ENCODE data around the gene TPRG1.

DNA sequence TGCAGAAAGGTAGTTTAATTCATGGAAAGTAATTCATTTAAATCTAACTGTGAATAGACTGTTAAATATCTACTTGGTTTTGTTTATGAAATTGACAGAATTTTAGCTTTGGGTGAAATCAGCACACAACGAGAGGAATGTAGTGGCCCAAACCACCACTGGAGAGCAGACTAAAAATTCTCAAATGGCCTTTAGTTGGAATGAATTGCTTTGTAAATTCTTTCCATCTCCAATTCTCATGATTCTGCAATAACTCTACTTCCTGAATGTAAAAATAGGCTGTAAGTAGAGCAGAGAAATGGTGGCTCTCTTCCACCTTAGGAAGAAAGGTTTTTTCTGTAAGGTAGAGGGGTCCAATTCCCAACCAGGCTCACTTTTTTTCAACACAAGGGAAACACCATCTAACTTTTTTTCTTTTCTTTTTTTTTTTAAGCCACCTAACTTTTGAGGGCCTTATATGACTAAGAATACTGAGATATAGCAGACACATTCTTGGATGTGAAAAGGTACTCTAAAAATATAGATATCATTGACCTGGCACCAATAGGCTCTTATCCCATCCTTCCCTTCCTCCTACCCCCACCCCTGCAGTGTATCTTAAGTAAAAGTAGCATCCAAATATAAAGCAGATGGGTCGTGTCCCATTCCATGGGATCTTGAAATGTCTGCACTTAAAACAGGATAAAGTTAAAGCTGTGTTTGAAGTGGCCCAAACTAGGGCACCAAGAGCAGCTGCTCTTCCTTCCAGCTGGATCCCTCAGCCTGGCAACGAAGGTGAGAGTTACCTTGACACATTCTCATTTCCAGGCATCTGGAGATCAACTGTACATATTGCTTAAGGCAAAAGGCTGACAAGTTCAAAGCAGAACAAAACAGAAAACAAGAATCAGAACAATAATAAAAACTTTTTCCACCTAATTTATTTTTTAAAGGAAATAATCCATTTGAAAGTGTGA is 194.1 kb downstream of the TPRG1 start:
- TF ChIP-seq, protein P1, sequence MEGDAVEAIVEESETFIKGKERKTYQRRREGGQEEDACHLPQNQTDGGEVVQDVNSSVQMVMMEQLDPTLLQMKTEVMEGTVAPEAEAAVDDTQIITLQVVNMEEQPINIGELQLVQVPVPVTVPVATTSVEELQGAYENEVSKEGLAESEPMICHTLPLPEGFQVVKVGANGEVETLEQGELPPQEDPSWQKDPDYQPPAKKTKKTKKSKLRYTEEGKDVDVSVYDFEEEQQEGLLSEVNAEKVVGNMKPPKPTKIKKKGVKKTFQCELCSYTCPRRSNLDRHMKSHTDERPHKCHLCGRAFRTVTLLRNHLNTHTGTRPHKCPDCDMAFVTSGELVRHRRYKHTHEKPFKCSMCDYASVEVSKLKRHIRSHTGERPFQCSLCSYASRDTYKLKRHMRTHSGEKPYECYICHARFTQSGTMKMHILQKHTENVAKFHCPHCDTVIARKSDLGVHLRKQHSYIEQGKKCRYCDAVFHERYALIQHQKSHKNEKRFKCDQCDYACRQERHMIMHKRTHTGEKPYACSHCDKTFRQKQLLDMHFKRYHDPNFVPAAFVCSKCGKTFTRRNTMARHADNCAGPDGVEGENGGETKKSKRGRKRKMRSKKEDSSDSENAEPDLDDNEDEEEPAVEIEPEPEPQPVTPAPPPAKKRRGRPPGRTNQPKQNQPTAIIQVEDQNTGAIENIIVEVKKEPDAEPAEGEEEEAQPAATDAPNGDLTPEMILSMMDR (IDR thresholded peaks at IDR 0.05; ENCODE audit: extremely low read depth in 1 of 2, insufficient read depth in 1 of 2, low read depth in 1 of 2, low read length in 2 of 2), result no peak
- no peak for TF ChIP-seq POLR2AphosphoS5 (IDR thresholded peaks at IDR 0.05; ENCODE audit: insufficient read depth, low read depth, low read length)
- TF ChIP-seq EZH2 (IDR thresholded peaks at IDR 0.05; ENCODE audit: borderline replicate concordance, low read depth, low read length, severe bottlenecking), result no peak

Data from endothelial cell of umbilical vein (primary cell).